Osteoblast (primary cell): ENCODE data around the gene SLC27A4. TPM values are rescaled to one million over a fixed set of nuclear protein-coding genes. Genes with fewer than 3 reads are reported as not detected.

ENCODE experiments used
- DNase-seq: peaks from one replicate; pipeline ENCODE4 v3.0.0; 2011; ENCODE audit warnings: low spot score, mixed read lengths; ENCODE audit not compliant: insufficient read length; ENCODE audit errors: missing footprints
- H2AFZ ChIP-seq: 2 replicates; pipeline ENCODE4 v1.6.0; 2011; ENCODE audit warnings: mild to moderate bottlenecking, low read length
- H3K27ac ChIP-seq: 2 replicates; pipeline ENCODE4 v1.5.1; 2011; ENCODE audit warnings: mild to moderate bottlenecking, low read depth, low read length, moderate library complexity
- H3K27me3 ChIP-seq: 2 replicates; pipeline ENCODE4 v1.6.0; 2012; ENCODE audit warnings: mild to moderate bottlenecking, control low read depth, inconsistent platforms, low read length, moderate library complexity; ENCODE audit not compliant: insufficient read depth
- H3K36me3 ChIP-seq: 2 replicates; pipeline ENCODE4 v1.5.1; 2011; ENCODE audit warnings: mild to moderate bottlenecking, low read length, control low read depth, moderate library complexity; ENCODE audit not compliant: insufficient read depth
- H3K4me1 ChIP-seq: 2 replicates; pipeline ENCODE4 v1.5.1; 2011; ENCODE audit warnings: mild to moderate bottlenecking, low read length, control low read depth, moderate library complexity; ENCODE audit not compliant: insufficient read depth
- H3K4me2 ChIP-seq: 2 replicates; pipeline ENCODE4 v1.6.0; 2011; ENCODE audit warnings: mild to moderate bottlenecking, low read length; ENCODE audit not compliant: insufficient read depth
- H3K4me3 ChIP-seq: fragments of 200-600 bp; sonication (generic); 3 replicates; pipeline ENCODE4 v1.5.1; 2012; ENCODE audit warnings: mild to moderate bottlenecking, low read length, inconsistent platforms; ENCODE audit not compliant: insufficient read depth
- H3K79me2 ChIP-seq: 2 replicates; pipeline ENCODE4 v1.6.0; 2012; ENCODE audit warnings: mild to moderate bottlenecking, low read length, control low read depth, inconsistent platforms; ENCODE audit not compliant: insufficient read depth
- H3K9me3 ChIP-seq: 2 replicates; pipeline ENCODE4 v1.5.1; 2011; ENCODE audit warnings: low read depth, low read length, control low read depth
- H4K20me1 ChIP-seq: 2 replicates; pipeline ENCODE4 v1.6.0; 2012; ENCODE audit warnings: mild to moderate bottlenecking, low read length, control low read depth; ENCODE audit not compliant: insufficient read depth
- CTCF ChIP-seq: IDR thresholded peaks from 2 replicates; pipeline ENCODE4 v1.5.1; 2011; ENCODE audit warnings: mild to moderate bottlenecking, low read depth, low read length, moderate library complexity; ENCODE audit errors: extremely low read depth
- total RNA-seq: library from RNA; depleted of rRNA; stranded (reverse); fragments of >200 nt; gene quantifications from 2 replicates; pipeline ENCODE4 v1.2.3, GENCODE V29; 2012

The SLC27A4 gene
- total RNA-seq, 1 donor: 21.4 TPM

GRCh38 chr9:128374221-128374675 lies 33.9 kb downstream of the SLC27A4 start:
- no peak overlapping the region for H3K27ac ChIP-seq
- H2AFZ ChIP-seq: no peak overlapping the region
- peaks cover 20% of the 10 kb centered on the region for H3K4me1 ChIP-seq
- TF ChIP-seq CTCF: no peak
- H3K27me3 ChIP-seq: no peaks in the 10 kb centered on the region
- no peak overlapping the region for H3K4me2 ChIP-seq
- H3K4me3 ChIP-seq: no peak overlapping the region
- H3K9me3 ChIP-seq: no peaks in the 10 kb centered on the region
- H3K79me2 ChIP-seq: peaks cover 59% of the 10 kb centered on the region
- peaks cover 7% of the 10 kb centered on the region for H4K20me1 ChIP-seq
- peaks cover 14% of the 10 kb centered on the region for H3K36me3 ChIP-seq
- DNase-seq: peak; percentile 46

GRCh38 chr9:128375865-128376264 lies 35.5 kb downstream of the SLC27A4 start:
- H3K4me2 ChIP-seq: no peak overlapping the region
- peaks cover 21% of the 10 kb centered on the region for H3K36me3 ChIP-seq
- no peak overlapping the region for H3K27ac ChIP-seq
- no peaks in the 10 kb centered on the region for H3K27me3 ChIP-seq
- no peak for TF ChIP-seq CTCF
- no peak overlapping the region for H3K4me3 ChIP-seq
- H3K4me1 ChIP-seq: peaks cover 14% of the 10 kb centered on the region
- H2AFZ ChIP-seq: no peak overlapping the region
- H4K20me1 ChIP-seq: peaks cover 7% of the 10 kb centered on the region
- peak; percentile 22 for DNase-seq
- no peaks in the 10 kb centered on the region for H3K9me3 ChIP-seq
- peaks cover 59% of the 10 kb centered on the region for H3K79me2 ChIP-seq

- DNase-seq: peak; percentile 62
- no peak overlapping the region for H2AFZ ChIP-seq
- peaks cover 33% of the 10 kb centered on the region for H3K36me3 ChIP-seq
- H3K4me3 ChIP-seq: no peak overlapping the region
- no peak for TF ChIP-seq CTCF
- peaks cover 13% of the 10 kb centered on the region for H3K4me1 ChIP-seq
- H3K27me3 ChIP-seq: no peaks in the 10 kb centered on the region
- H4K20me1 ChIP-seq: peaks cover 18% of the 10 kb centered on the region
- no peaks in the 10 kb centered on the region for H3K9me3 ChIP-seq
- no peak overlapping the region for H3K4me2 ChIP-seq
- H3K79me2 ChIP-seq: peaks cover 20% of the 10 kb centered on the region
- H3K27ac ChIP-seq: no peak overlapping the region
Measured at GRCh38 chr9:128382261-128382660, 41.9 kb downstream of the SLC27A4 start.

- Histone ChIP-seq H3K27ac (no peak overlapping the region), H3K79me2 (peaks cover 13% of the 10 kb centered on the region), H3K4me3 (no peak overlapping the region), H3K36me3 (peaks cover 41% of the 10 kb centered on the region), H4K20me1 (peaks cover 14% of the 10 kb centered on the region), H3K4me2 (no peak overlapping the region), H2AFZ (no peak overlapping the region), H3K9me3 (no peaks in the 10 kb centered on the region), H3K27me3 (no peaks in the 10 kb centered on the region), H3K4me1 (peaks cover 13% of the 10 kb centered on the region)
- peak; percentile 54 for DNase-seq
- no peak for TF ChIP-seq CTCF
Measured at GRCh38 chr9:128383007-128383753, 42.9 kb downstream of the SLC27A4 start.
